ENCODE results near the gene BAK1.
"Not testable (repeated sequence)": the region's sequence is repeated elsewhere in the genome, so short reads cannot be mapped to it uniquely, and the experiment has no call there.

Gene BAK1

GRCh38 chr6:33599413-33599938 is 19.4 kb upstream of the BAK1 start:
- no peak for TF ChIP-seq CTCF (IDR thresholded peaks at IDR 0.05; ENCODE audit: insufficient read depth, low read depth, low read length, missing control alignments)
- H3K4me3 ChIP-seq (ENCODE audit: low read length) = no peak overlapping the region
- DNase-seq (ENCODE audit: low read depth) = peak; percentile 52

- H3K4me3 ChIP-seq (ENCODE audit: low read length) = no peak overlapping the region
- DNase-seq (ENCODE audit: low read depth) = no peak
- no peak for TF ChIP-seq CTCF (IDR thresholded peaks at IDR 0.05; ENCODE audit: insufficient read depth, low read depth, low read length, missing control alignments)
Measured at GRCh38 chr6:33597551-33598322, 17.7 kb upstream of the BAK1 start.

- H3K4me3 ChIP-seq (ENCODE audit: low read length); DNase-seq (ENCODE audit: low read depth): not testable (repeated sequence)
Measured at GRCh38 chr6:33596894-33597293, 16.8 kb upstream of the BAK1 start.

GRCh38 chr6:33595001-33595846 is 15.1 kb upstream of the BAK1 start:
- H3K4me3 ChIP-seq (ENCODE audit: low read length) = no peak overlapping the region
- DNase-seq (ENCODE audit: low read depth) = no peak
- no peak for TF ChIP-seq CTCF (IDR thresholded peaks at IDR 0.05; ENCODE audit: insufficient read depth, low read depth, low read length, missing control alignments)

DNA sequence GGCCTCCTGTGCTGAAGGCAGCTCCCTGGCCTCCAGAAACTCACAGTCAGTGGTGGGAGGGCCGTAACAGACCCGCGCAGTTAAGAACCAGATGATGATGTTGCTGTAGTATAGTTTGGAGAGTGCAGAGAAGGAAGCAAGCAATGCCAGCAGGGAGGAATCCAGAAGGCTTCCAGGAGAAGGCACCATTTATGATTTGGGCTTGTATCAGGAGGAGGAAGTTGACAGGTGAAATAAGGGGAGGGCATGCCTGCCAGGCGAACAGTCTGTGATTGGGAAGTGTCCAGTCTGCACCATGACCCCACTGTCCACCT is 13.3 kb upstream of the BAK1 start:
- H3K4me3 ChIP-seq (ENCODE audit: low read length) = no peak overlapping the region
- DNase-seq (ENCODE audit: low read depth) = no peak
- TF ChIP-seq CTCF (IDR thresholded peaks at IDR 0.05; ENCODE audit: insufficient read depth, low read depth, low read length, missing control alignments) = no peak

- H3K4me3 ChIP-seq (ENCODE audit: low read length) = no peak overlapping the region
- peak; percentile 59 for DNase-seq (ENCODE audit: low read depth)
- no peak for TF ChIP-seq CTCF (IDR thresholded peaks at IDR 0.05; ENCODE audit: insufficient read depth, low read depth, low read length, missing control alignments)
Measured at GRCh38 chr6:33592595-33593413, 12.7 kb upstream of the BAK1 start.

DNA sequence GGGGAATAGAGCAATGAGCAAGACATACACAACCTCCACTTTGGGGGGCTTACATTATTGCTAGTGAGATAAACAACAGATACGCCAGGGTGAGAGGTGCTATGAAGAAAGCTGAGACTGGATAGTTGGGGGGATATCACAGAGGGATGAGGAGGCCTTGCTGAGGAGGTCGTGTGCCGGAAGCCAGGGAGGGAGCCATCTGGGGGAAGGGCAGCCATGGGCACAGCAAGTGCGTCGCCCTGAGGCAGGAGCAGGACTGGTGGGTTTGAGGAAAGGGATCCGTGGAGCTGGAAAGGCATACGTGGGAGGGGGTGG is 12.2 kb upstream of the BAK1 start:
- no peak for DNase-seq (ENCODE audit: low read depth)
- no peak overlapping the region for H3K4me3 ChIP-seq (ENCODE audit: low read length)
- TF ChIP-seq CTCF (IDR thresholded peaks at IDR 0.05; ENCODE audit: insufficient read depth, low read depth, low read length, missing control alignments) = no peak
